PC-9 (cell line): ENCODE results near the gene CYP27C1.

ENCODE experiments used
- CTCF ChIP-seq: fragments of 200-600 bp; sonication (generic); conservative IDR thresholded peaks from 2 replicates; pipeline ENCODE4 v1.6.1; 2017; ENCODE audit warnings: mixed run types, antibody characterized with exemption, mild to moderate bottlenecking, moderate library complexity
- EZH2 ChIP-seq: fragments of 200-600 bp; sonication (generic); IDR thresholded peaks from 2 replicates; pipeline ENCODE4 v1.8.0; 2017; ENCODE audit warnings: antibody characterized with exemption, low read depth

- TF ChIP-seq CTCF (no peak), EZH2 (no peak)
Observed at GRCh38 chr2:127218812-127219170, 1.3 kb downstream of the CYP27C1 start.
